ENCODE results near the gene FAM120A.

DNA sequence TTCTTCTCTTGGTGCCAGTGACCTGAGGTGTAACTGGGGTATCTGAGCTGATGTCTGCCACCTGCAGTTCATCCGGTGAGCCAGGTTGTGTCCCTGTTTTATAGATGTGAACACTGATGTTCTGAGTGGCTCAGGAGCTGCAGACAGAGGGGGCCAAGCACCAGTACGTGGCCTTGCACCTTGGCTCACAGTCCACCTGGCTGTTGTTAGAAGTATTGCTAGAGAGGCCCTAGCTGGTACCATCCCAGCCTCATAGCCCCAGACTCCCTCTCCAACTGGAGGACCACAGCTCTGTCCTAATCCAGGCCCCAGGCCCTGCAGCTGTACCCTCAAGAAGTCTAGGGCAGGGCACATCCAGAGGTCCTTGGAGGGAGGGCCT lies 141.1 kb downstream of the FAM120A start:
- TF ChIP-seq CTCF (IDR thresholded peaks at IDR 0.05; ENCODE audit: insufficient read depth, low read depth, low read length), result no peak
- TF ChIP-seq EZH2 (IDR thresholded peaks at IDR 0.05; ENCODE audit: insufficient read depth, low read length), result no peak
